Smooth muscle cell (in vitro differentiated cells): ENCODE results near the gene NLRP11. TPM values are rescaled to one million over a fixed set of nuclear protein-coding genes. Genes with fewer than 3 reads are reported as not detected.

ENCODE experiments used
- DNase-seq: peaks from one replicate; lab custom pipeline; 2025; ENCODE audit not compliant: unreplicated experiment; lab: John Stamatoyannopoulos, UW
- H2AFZ ChIP-seq: fragments of 200-600 bp; sonication (generic); 2 replicates; pipeline ENCODE4 v1.6.0; 2016; ENCODE audit warnings: antibody characterized with exemption, low read depth, mild to moderate bottlenecking
- H3F3A ChIP-seq: fragments of 200-600 bp; sonication (generic); 2 replicates; pipeline ENCODE4 v1.6.0; 2017; ENCODE audit warnings: antibody characterized with exemption, low read depth
- H3K27ac ChIP-seq: fragments of 200-600 bp; sonication (generic); 2 replicates; pipeline ENCODE4 v1.5.1; 2016; ENCODE audit warnings: low read depth, mild to moderate bottlenecking
- H3K27me3 ChIP-seq: fragments of 200-600 bp; sonication (generic); 2 replicates; pipeline ENCODE4 v1.6.1; 2016; ENCODE audit warnings: low read depth, mild to moderate bottlenecking
- H3K36me3 ChIP-seq: fragments of 200-600 bp; sonication (generic); 2 replicates; pipeline ENCODE4 v1.5.1; 2016; ENCODE audit warnings: low read depth
- H3K4me1 ChIP-seq: fragments of 200-600 bp; sonication (generic); 2 replicates; pipeline ENCODE4 v1.5.1; 2016; ENCODE audit warnings: low read depth
- H3K4me2 ChIP-seq: fragments of 200-600 bp; sonication (generic); 2 replicates; pipeline ENCODE4 v1.6.0; 2016; ENCODE audit warnings: mild to moderate bottlenecking
- H3K4me3 ChIP-seq: fragments of 200-600 bp; sonication (generic); 2 replicates; pipeline ENCODE4 v1.5.1; 2016; ENCODE audit warnings: mild to moderate bottlenecking
- H3K79me2 ChIP-seq: fragments of 200-600 bp; sonication (generic); 2 replicates; pipeline ENCODE4 v1.6.0; 2016; ENCODE audit warnings: low read depth, mild to moderate bottlenecking
- H3K9ac ChIP-seq: fragments of 200-600 bp; sonication (generic); 2 replicates; pipeline ENCODE4 v1.6.0; 2016; ENCODE audit warnings: low read depth
- H3K9me3 ChIP-seq: fragments of 200-600 bp; sonication (generic); replicated peaks from 2 replicates; pipeline ENCODE4 v1.5.1; 2016; ENCODE audit warnings: low read depth
- H4K20me1 ChIP-seq: fragments of 200-600 bp; sonication (generic); 2 replicates; pipeline ENCODE4 v1.6.0; 2016; ENCODE audit warnings: low read depth
- WGBS: methylation state at CpG from one replicate; pipeline ENCODE4 v1.1.7; 2016; ENCODE audit warnings: low lambda C conversion rate; 5-methylcytosine and 5-hydroxymethylcytosine counted together
- polyA plus RNA-seq: library from polyadenylated mRNA; unstranded; fragments of >200 nt; fragmentation: Nextera tagmentation; extraction: Ambion mirVana; gene quantifications from 2 replicates; pipeline ENCODE4 v1.2.1, GENCODE V29; 2016
- total RNA-seq: library from RNA; depleted of rRNA; stranded (reverse); fragments of >200 nt; gene quantifications from 2 replicates; pipeline ENCODE4 v1.2.3, GENCODE V29; 2014
- TF ChIP-seq, protein P1 (sequence below): fragments of 200-600 bp; sonication (generic); IDR thresholded peaks from 2 replicates; pipeline ENCODE4 v1.5.1; 2017; ENCODE audit warnings: borderline replicate concordance, mild to moderate bottlenecking, antibody characterized with exemption; ENCODE audit not compliant: insufficient read depth, poor library complexity, severe bottlenecking

NLRP11 gene
- total RNA-seq (not detected in 2 replicates), polyA plus RNA-seq (not detected in 2 replicates)

DNA sequence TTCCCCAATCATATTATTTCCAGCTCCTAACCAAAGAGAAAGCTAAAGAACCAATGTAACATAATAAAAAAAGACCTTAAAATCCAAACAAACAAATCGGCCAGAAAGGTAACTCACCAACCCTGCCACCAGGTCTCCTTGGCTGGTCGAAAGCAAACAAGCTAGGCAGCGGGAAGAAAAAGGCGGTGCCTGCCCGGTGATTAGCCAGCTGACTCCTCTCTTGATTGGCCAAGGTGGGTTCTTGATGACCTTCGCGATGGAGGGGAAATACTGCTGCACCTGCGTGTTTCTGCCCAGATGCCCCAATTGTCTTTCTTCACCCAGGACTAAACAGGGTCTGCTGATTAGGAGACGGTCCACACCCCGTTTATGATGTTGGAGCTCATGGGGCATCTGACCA lies at the start of gene NLRP11:
TSS of gene NLRP11 (minus strand) at position 154 of the 400 bp plus-strand sequence. CDS start 13,825 bp downstream, outside the sequence.
- no peaks in the 10 kb centered on the region for H3K79me2 ChIP-seq
- TF ChIP-seq, protein P1, sequence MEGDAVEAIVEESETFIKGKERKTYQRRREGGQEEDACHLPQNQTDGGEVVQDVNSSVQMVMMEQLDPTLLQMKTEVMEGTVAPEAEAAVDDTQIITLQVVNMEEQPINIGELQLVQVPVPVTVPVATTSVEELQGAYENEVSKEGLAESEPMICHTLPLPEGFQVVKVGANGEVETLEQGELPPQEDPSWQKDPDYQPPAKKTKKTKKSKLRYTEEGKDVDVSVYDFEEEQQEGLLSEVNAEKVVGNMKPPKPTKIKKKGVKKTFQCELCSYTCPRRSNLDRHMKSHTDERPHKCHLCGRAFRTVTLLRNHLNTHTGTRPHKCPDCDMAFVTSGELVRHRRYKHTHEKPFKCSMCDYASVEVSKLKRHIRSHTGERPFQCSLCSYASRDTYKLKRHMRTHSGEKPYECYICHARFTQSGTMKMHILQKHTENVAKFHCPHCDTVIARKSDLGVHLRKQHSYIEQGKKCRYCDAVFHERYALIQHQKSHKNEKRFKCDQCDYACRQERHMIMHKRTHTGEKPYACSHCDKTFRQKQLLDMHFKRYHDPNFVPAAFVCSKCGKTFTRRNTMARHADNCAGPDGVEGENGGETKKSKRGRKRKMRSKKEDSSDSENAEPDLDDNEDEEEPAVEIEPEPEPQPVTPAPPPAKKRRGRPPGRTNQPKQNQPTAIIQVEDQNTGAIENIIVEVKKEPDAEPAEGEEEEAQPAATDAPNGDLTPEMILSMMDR = no peak
- no peaks in the 10 kb centered on the region for H3K27me3 ChIP-seq
- peaks cover 4% of the 10 kb centered on the region for H3K9me3 ChIP-seq
- H3K4me3 ChIP-seq = no peak within 1 kb of the TSS
- 80% methylated on average over 10 of the region's 10 CpGs for WGBS
- no peaks in the 10 kb centered on the region for H3K36me3 ChIP-seq
- H3K9ac ChIP-seq = no peak within 1 kb of the TSS
- no peaks in the 10 kb centered on the region for H3K4me1 ChIP-seq
- no peak within 1 kb of the TSS for H2AFZ ChIP-seq
- DNase-seq = no peak
- no peak within 1 kb of the TSS for H3K4me2 ChIP-seq
- no peaks in the 10 kb centered on the region for H3F3A ChIP-seq
- H4K20me1 ChIP-seq = no peaks in the 10 kb centered on the region
- H3K27ac ChIP-seq = no peak within 1 kb of the TSS

DNA sequence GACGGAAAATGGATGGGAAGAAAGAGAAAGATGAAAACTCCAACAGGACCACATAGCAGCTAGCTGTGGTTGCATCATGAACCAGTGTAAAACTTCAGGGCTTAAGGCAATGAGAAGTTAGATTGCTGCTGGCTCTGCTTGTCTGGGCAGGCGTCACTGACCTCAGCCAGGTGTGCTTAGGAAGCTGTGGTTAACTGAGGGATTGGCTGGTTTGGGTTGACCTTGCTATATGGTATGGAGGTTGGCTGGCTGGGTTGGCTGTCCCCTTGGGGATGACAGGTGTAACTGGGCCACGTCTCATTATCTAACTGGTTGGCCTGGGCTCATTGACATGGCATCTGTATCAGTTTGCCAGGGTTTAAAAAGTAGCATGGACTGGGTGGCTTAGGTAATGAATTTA lies 45.4 kb upstream of the NLRP11 start:
- DNase-seq = no peak
- no peak overlapping the region for H3K4me2 ChIP-seq
- H3F3A ChIP-seq = no peaks in the 10 kb centered on the region
- H3K9ac ChIP-seq = no peak overlapping the region
- H3K4me3 ChIP-seq = no peak overlapping the region
- H3K9me3 ChIP-seq = peaks cover 11% of the 10 kb centered on the region
- no peaks in the 10 kb centered on the region for H3K36me3 ChIP-seq
- TF ChIP-seq, protein P1 = no peak
- H3K4me1 ChIP-seq = no peaks in the 10 kb centered on the region
- no peak overlapping the region for H2AFZ ChIP-seq
- no peaks in the 10 kb centered on the region for H3K27me3 ChIP-seq
- WGBS = 47% methylated on average over 3 of the region's 3 CpGs
- H3K27ac ChIP-seq = no peak overlapping the region
- H3K79me2 ChIP-seq = no peaks in the 10 kb centered on the region
- no peaks in the 10 kb centered on the region for H4K20me1 ChIP-seq

DNA sequence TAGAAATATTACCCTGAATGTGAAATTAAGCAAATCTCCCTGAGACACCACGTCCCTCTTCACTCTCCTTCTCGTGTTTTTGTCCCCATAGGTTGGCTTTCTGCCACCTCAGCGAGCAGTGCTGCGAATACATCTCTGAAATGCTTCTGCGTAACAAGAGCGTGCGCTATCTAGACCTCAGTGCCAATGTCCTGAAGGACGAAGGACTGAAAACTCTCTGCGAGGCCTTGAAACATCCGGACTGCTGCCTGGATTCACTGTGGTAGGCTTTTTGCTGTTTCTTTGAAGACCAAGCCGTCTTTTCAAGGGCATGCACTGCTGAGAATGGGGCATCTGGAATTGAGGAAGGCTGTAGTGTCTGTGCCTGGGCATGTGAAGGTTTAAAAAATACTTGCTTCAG lies 38.9 kb upstream of the NLRP11 start:
- 76% methylated on average over 11 of the region's 11 CpGs for WGBS
- H3K4me1 ChIP-seq = no peaks in the 10 kb centered on the region

DNA sequence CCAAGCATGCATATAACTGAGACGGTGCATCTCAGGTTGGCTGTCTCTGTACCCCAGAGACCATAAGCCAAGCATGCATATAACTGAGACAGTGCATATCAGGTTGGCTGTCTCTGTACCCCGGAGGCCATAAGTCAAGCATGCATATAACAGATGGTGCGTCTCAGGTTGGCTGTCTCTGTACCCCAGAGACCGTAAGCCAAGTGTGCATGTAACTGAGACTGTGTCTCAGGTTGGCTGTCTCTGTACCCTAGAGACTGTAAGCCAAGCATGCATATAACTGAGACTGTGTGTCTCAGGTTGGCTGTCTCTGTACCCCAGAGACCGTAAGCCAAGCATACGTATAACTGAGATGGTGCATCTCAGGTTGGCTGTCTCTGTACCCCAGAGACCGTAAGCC lies 35.3 kb upstream of the NLRP11 start:
- Histone ChIP-seq H3K79me2 (no peaks in the 10 kb centered on the region), H2AFZ (no peak overlapping the region), H3K27ac (no peak overlapping the region), H3F3A (no peaks in the 10 kb centered on the region), H3K9me3 (peaks cover 13% of the 10 kb centered on the region), H3K4me3 (no peak overlapping the region), H4K20me1 (no peaks in the 10 kb centered on the region), H3K27me3 (no peaks in the 10 kb centered on the region), H3K36me3 (no peaks in the 10 kb centered on the region), H3K4me2 (no peak overlapping the region), H3K9ac (no peak overlapping the region), H3K4me1 (no peaks in the 10 kb centered on the region)
- DNase-seq = no peak
- whole genome bisulfite sequencing = 87% methylated on average over 7 of the region's 7 CpGs
- TF ChIP-seq, protein P1 = no peak

More for the DNA sequence above, 38.9 kb upstream of the NLRP11 start:
- no peak overlapping the region for H3K27ac ChIP-seq
- no peak for DNase-seq
- no peaks in the 10 kb centered on the region for H3K79me2 ChIP-seq
- TF ChIP-seq, protein P1 = no peak
- no peak overlapping the region for H2AFZ ChIP-seq
- H3K27me3 ChIP-seq = no peaks in the 10 kb centered on the region
- H3K9ac ChIP-seq = no peak overlapping the region
- H3K4me3 ChIP-seq = no peak overlapping the region
- H3K9me3 ChIP-seq = peaks cover 9% of the 10 kb centered on the region
- no peaks in the 10 kb centered on the region for H3F3A ChIP-seq
- H4K20me1 ChIP-seq = no peaks in the 10 kb centered on the region
- no peaks in the 10 kb centered on the region for H3K36me3 ChIP-seq
- no peak overlapping the region for H3K4me2 ChIP-seq
